ENCODE data around the gene TPRN. TPM values are rescaled to one million over a fixed set of nuclear protein-coding genes. Genes with fewer than 3 reads are reported as not detected.

Gene TPRN
- total RNA-seq, 1 experiment from 2014 or later, result 43.1 TPM

GRCh38 chr9:137191245-137191644 lies 9.3 kb downstream of the TPRN start:
- CTCF ChIA-PET, result interaction anchor here (0.9 to 3.2 kb wide), 8 partner anchors 14 to 189 kb away, joined by 3 to 24 read pairs (median 6); partner anchors contain the start of gene RNF224
- H3K4me1 Mint-ChIP-seq, result peaks cover 25% of the 10 kb centered on the region
- TF ChIP-seq ATF1 (CRISPR knock-in tag; IDR thresholded peaks at IDR 0.05), result no peak
- TF ChIP-seq CDX4 (CRISPR knock-in tag; IDR thresholded peaks at IDR 0.05; ENCODE audit: borderline replicate concordance), result no peak
- TF ChIP-seq ZBTB43 (CRISPR knock-in tag; IDR thresholded peaks at IDR 0.05), result no peak
- no peak for TF ChIP-seq FOXK1 (CRISPR knock-in tag; IDR thresholded peaks at IDR 0.05)
- TF ChIP-seq MAX (CRISPR knock-in tag; IDR thresholded peaks at IDR 0.05), result no peak
- TF ChIP-seq FOXP1 (CRISPR knock-in tag; IDR thresholded peaks at IDR 0.05; ENCODE audit: borderline replicate concordance), result no peak
- TF ChIP-seq E2F5 (CRISPR knock-in tag; IDR thresholded peaks at IDR 0.05), result no peak
- no peak for TF ChIP-seq CBFB (CRISPR knock-in tag; IDR thresholded peaks at IDR 0.05; ENCODE audit: low read depth)
- no peak for TF ChIP-seq ATF6 (CRISPR knock-in tag; IDR thresholded peaks at IDR 0.05)
- TF ChIP-seq JUN (CRISPR knock-in tag; IDR thresholded peaks at IDR 0.05), result no peak
- no peak for TF ChIP-seq ERG (CRISPR knock-in tag; IDR thresholded peaks at IDR 0.05)
- TF ChIP-seq IRF2 (CRISPR knock-in tag; IDR thresholded peaks at IDR 0.05; ENCODE audit: borderline replicate concordance, low read depth), result no peak
- no peak for TF ChIP-seq ZNF263 (CRISPR knock-in tag; IDR thresholded peaks at IDR 0.05; ENCODE audit: low read depth)
- TF ChIP-seq OVOL2 (CRISPR knock-in tag; IDR thresholded peaks at IDR 0.05; ENCODE audit: borderline replicate concordance), result no peak
- no peak for TF ChIP-seq ZNF532 (CRISPR knock-in tag; IDR thresholded peaks at IDR 0.05; ENCODE audit: borderline replicate concordance)
- TF ChIP-seq JAZF1 (CRISPR knock-in tag; IDR thresholded peaks at IDR 0.05), result no peak
- TF ChIP-seq AR (CRISPR knock-in tag; IDR thresholded peaks at IDR 0.05), result no peak
- no peak for TF ChIP-seq NR1H2 (CRISPR knock-in tag; IDR thresholded peaks at IDR 0.05)
- no peak for TF ChIP-seq STAT6 (CRISPR knock-in tag; conservative IDR thresholded peaks at IDR 0.05; ENCODE audit: low read depth)
- H3K27me3 Mint-ChIP-seq (ENCODE audit: low read depth), result no peaks in the 10 kb centered on the region
- H3K27ac Mint-ChIP-seq, result no peak overlapping the region
- no peak for DNase-seq (ENCODE audit: low spot score)
- POLR2A ChIA-PET, result interaction anchor here (1.2 to 2.3 kb wide), 2 partner anchors 10 to 19 kb away, joined by 3 to 13 read pairs; partner anchors contain the start of genes TMEM210 and TPRN
- no peaks in the 10 kb centered on the region; the same call in 1 of the 2 replicates for H3K36me3 Mint-ChIP-seq
- no peaks in the 10 kb centered on the region for H3K9me3 Mint-ChIP-seq
- no peak for ATAC-seq
- H3K4me3 Mint-ChIP-seq, result peak overlapping the region; percentile 55

Data from WTC11 (cell line).